ENCODE measurements around the gene GJB5. TPM values are rescaled to one million over a fixed set of nuclear protein-coding genes. Genes with fewer than 3 reads are reported as not detected.
"Not testable (repeated sequence)": the region's sequence is repeated elsewhere in the genome, so short reads cannot be mapped to it uniquely, and the experiment has no call there.

Gene GJB5
- total RNA-seq, 8 experiments from 2014 or later = 0.16 to 26.1 (median 0.53) TPM

DNA sequence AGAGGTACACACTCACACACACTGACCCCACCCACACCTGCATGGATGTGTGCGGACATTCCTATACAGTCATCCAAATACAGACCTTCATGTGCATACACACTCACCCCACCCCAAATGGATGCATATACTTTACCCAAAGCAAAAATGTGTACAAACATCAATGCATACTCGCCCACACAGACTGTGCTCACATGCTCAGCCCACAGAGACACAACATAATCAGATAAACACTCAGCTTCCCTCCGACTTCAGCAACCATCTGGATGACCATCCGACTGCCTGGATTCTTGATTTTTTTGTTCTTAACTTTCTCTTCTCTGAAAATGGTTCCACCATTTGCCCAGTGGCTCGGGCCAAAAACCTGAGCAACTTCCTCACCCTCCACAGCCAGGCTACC lies 24.4 kb upstream of the GJB5 start:
- peak in 3 of 8 experiments; percentile 52 to 93 (median 87) for ATAC-seq (replicated peaks in 6 of 8)
- H3K4me1 ChIP-seq (replicated peaks in 1 of 2) = peaks cover 7 to 13% of the 10 kb centered on the region in 2 donors
- WGBS, 10 experiments = 0 to 100% (median 79%) methylated on average over 1 to 5 of the region's 5 CpGs; no CpG with 5 or more reads in 1 of the 10 experiments

DNA sequence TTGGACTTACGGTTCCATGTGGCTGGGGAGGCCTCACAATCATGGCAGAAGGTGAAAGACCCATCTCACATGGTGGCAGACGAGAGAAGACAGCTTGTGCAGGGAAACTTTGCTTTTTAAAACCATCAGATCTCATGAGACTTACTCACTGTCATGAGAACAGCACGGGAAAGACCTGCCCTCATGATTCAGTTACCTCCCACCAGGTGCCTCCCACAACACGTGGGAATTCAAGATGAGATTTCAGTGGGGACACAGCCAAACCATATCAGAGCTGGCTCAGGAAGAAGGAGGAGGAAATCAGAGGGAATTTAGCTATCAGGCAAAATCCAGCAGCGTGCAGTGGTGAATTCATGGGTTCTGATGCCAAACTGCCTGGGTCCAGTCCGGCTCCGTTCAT lies 22.0 kb upstream of the GJB5 start:
- ATAC-seq (replicated peaks in 6 of 8); H3K4me3 ChIP-seq; H3K27ac ChIP-seq: not testable (repeated sequence)
- 20 to 86% (median 67%) methylated on average over 1 to 6 of the region's 7 CpGs; no CpG with 5 or more reads in 2 of the 10 experiments for WGBS, 10 experiments
- peaks cover 0 to 15% of the 10 kb centered on the region in 2 donors for H3K4me1 ChIP-seq (replicated peaks in 1 of 2)
- in situ Hi-C loops (cut with MboI; ENCODE audit: low pct_unique_long_range_greater_than_20kb in 2 of 9, low sequenced_read_pairs in 9 of 9, unreplicated experiment in 9 of 9) = loop anchor here in 4 of 9 experiments (25.0 kb wide), 2 partner anchors 571 to 1096 kb away; partner anchors contain the start of gene CSMD2 (in 1 of the 4)

More for the DNA sequence above, 24.4 kb upstream of the GJB5 start:
- no peak overlapping the region for H3K27ac ChIP-seq
- in situ Hi-C loops (cut with MboI; ENCODE audit: low pct_unique_long_range_greater_than_20kb in 2 of 9, low sequenced_read_pairs in 9 of 9, unreplicated experiment in 9 of 9) = loop anchor here in 4 of 9 experiments (25.0 kb wide), 2 partner anchors 568 to 1093 kb away; partner anchors contain the start of gene CSMD2 (in 1 of the 4)
- no peak overlapping the region for H3K4me3 ChIP-seq

DNA sequence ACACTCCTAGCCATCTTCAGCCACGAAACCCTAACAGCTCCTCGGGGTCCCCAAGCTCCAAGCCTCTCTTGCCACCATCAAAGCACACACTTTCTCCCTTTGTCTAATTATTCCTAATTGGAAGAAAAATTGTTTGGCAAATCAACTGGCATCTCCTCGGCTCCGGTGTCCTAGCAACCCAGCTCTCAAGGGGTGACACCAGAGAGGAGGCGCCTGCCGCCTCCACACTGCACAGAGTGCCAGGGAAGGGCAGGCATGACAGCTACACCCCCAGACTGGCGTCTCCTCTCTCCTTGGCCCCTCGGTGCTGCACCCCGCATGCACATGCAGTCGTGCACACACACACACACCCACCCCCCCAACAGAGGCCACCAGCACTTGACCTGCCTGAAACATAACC lies 18.2 kb upstream of the GJB5 start:
- in situ Hi-C loops (cut with MboI; ENCODE audit: low pct_unique_long_range_greater_than_20kb in 2 of 9, low sequenced_read_pairs in 9 of 9, unreplicated experiment in 9 of 9) = loop anchor here in 4 of 9 experiments (25.0 kb wide), 2 partner anchors 574 to 1099 kb away; partner anchors contain the start of gene CSMD2 (in 1 of the 4)
- ATAC-seq (replicated peaks in 6 of 8) = peak in 2 of 8 experiments; percentile 26 to 30
- peaks cover 0 to 28% of the 10 kb centered on the region in 2 donors for H3K4me1 ChIP-seq (replicated peaks in 1 of 2)
- 0 to 92% (median 75%) methylated on average over 1 to 9 of the region's 10 CpGs; no CpG with 5 or more reads in 2 of the 10 experiments for WGBS, 10 experiments
- H3K27ac ChIP-seq = no peak overlapping the region
- no peak overlapping the region for H3K4me3 ChIP-seq

DNA sequence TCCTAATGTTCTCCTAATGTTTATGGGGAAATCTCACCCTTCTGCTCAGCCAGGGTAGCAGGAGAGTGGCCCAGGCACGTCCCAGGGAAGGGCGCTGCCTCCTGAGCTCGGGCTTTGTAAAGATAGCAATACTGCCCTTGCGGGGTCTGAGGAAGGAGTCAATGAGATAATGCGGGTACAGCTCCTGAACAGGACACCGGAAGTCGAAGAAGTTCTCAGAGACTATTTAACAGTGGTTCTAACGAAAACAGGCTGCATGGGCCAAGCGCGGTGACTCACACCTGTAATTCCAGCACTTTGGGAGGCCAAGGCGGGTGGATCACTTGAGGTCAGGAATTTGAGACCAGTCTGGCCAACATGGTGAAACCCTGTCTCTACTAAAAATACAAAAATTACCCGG lies 17.6 kb upstream of the GJB5 start:
- WGBS, 10 experiments = 0 to 90% (median 85%) methylated on average over 1 to 12 of the region's 12 CpGs
- H3K4me1 ChIP-seq (replicated peaks in 1 of 2) = peaks cover 0 to 28% of the 10 kb centered on the region in 2 donors
- ATAC-seq (replicated peaks in 6 of 8); H3K27ac ChIP-seq; H3K4me3 ChIP-seq: not testable (repeated sequence)
- in situ Hi-C loops (cut with MboI; ENCODE audit: low pct_unique_long_range_greater_than_20kb in 2 of 9, low sequenced_read_pairs in 9 of 9, unreplicated experiment in 9 of 9) = loop anchor here in 4 of 9 experiments (25.0 kb wide), 2 partner anchors 575 to 1100 kb away; partner anchors contain the start of gene CSMD2 (in 1 of the 4)

DNA sequence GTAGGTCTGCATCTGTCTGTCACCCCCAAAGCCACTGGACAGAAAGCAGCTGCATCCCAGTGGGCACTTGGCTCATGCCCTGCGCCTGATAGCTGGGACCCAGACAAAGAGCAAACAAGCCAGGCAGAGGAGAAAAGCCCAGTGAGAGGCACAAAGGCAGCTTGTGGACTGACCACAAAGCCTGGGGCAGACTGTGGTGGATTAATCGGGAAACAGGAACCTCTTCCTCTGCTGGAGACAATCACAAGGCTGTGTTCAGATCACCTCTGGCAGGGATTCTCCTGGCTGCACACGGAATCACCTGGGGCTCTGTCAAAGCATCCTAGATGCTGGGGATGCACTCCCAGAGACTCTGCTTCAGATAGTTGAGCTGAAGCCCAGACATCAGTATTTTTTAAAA lies 15.2 kb upstream of the GJB5 start:
- peaks cover 0 to 28% of the 10 kb centered on the region in 2 donors for H3K4me1 ChIP-seq (replicated peaks in 1 of 2)
- no peak overlapping the region for H3K4me3 ChIP-seq
- H3K27ac ChIP-seq = no peak overlapping the region
- in situ Hi-C loops (cut with MboI; ENCODE audit: low pct_unique_long_range_greater_than_20kb in 2 of 9, low sequenced_read_pairs in 9 of 9, unreplicated experiment in 9 of 9) = loop anchor here in 4 of 9 experiments (25.0 kb wide), 2 partner anchors 577 to 1102 kb away; partner anchors contain the start of gene CSMD2 (in 1 of the 4)
- WGBS, 10 experiments = 0 to 77% (median 53%) methylated on average over 1 to 3 of the region's 3 CpGs; no CpG with 5 or more reads in 4 of the 10 experiments
- peak in 1 of 8 experiments; percentile 16 for ATAC-seq (replicated peaks in 6 of 8)

DNA sequence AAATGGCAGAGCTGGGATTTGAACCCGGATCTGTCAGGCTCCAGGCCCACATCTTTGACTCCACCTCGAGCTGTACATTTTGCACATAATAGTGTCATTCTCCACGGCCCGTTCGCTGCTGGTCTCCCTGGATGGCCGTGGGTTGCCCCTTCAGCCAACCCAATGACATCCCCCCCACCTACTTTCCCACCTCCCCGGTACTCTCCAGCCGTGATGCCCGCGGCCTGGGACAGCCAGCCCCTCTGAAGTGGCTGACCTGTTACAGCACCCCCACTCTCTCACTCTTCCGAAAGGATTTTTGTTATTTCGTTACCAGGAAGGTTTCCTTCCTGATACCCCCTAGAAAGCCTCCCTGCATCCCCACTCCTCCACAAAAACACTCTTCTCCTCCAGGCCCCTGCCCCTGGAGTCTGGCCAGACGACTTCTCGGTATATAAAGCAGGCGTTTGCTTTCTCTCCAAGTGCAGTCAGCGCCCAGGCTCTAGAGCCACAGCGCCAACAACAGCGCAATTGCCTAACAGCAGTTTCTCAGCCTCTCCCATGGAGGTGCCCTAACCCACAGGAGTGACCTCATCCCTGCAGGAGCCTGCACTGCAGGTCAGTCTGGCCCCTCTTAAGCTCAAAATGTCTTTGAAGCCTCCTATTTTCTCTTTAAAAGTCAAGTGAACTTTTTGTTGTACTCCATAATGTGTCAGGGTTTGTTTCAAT lies 14.5 kb upstream of the GJB5 start:
- Histone ChIP-seq H3K4me3 (no peak overlapping the region), H3K4me1 (replicated peaks in 1 of 2) (peaks cover 0 to 28% of the 10 kb centered on the region in 2 donors), H3K27ac (no peak overlapping the region)
- 0 to 100% (median 28%) methylated on average over 1 to 6 of the region's 18 CpGs; no CpG with 5 or more reads in 1 of the 10 experiments for WGBS, 10 experiments
- in situ Hi-C loops (cut with MboI; ENCODE audit: low pct_unique_long_range_greater_than_20kb in 2 of 9, low sequenced_read_pairs in 9 of 9, unreplicated experiment in 9 of 9) = loop anchor here in 4 of 9 experiments (25.0 kb wide), 2 partner anchors 578 to 1103 kb away; partner anchors contain the start of gene CSMD2 (in 1 of the 4)
- ATAC-seq (replicated peaks in 6 of 8) = peak in 7 of 8 experiments; percentile 10 to 78 (median 71)

DNA sequence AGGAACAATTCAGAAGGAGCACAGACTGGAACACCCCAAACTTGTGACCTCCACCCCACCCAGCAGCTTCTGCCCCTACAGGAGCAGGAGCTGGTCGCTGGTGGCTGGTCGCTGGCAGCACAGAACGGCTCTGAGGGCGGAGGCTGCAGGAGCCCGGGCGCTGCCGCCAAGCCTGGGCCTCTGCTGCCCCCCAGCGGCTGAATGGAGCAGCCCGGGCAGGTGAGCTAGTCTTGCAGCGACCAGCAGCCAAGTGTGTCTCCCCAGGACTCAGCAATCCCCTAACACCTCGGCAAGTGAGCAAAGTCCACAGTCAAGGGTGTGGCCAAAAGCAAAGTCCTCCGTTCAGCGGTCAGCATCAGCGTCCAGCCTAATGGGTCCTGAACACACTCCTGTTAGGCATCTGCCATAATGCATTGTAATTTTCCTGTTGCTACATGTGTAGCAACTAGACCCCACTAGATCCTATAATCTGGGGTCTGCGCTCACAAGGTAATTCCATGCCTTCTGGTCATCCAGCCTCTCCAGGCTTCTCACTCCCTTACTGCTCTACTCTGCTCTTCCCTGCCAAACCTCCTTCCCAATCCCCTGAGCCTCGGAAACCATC lies 12.1 kb upstream of the GJB5 start:
- in situ Hi-C loops (cut with MboI; ENCODE audit: low pct_unique_long_range_greater_than_20kb in 2 of 9, low sequenced_read_pairs in 9 of 9, unreplicated experiment in 9 of 9) = loop anchor here in 4 of 9 experiments (25.0 kb wide), 2 partner anchors 580 to 1105 kb away; partner anchors contain the start of gene CSMD2 (in 1 of the 4)
- peaks cover 0 to 13% of the 10 kb centered on the region in 2 donors for H3K4me1 ChIP-seq (replicated peaks in 1 of 2)
- WGBS, 10 experiments = 3 to 83% (median 34%) methylated on average over 1 to 7 of the region's 16 CpGs; no CpG with 5 or more reads in 3 of the 10 experiments
- H3K4me3 ChIP-seq = no peak overlapping the region
- peak; percentile 78 to 100 (median 93) for ATAC-seq (replicated peaks in 6 of 8)
- no peak overlapping the region for H3K27ac ChIP-seq

DNA sequence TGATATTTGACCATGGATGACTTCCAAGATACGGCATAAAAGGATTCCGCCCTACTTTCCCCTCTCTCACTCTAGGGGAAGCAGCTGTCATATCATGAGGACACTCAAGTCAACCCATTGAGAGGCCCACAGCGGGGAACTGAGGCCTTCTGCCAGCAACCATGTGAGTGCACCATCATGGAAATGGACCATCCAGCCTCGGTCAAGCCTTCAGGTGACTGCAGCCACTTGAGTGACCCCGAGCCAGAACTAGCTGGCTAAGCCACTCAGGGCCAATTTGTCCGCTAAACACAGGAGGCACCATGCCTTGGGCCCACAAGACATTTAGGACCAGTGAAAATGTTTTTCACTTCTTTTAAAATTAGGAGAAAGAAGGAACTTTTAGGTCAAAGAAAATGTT lies 11.1 kb upstream of the GJB5 start:
- Histone ChIP-seq H3K4me3 (no peak overlapping the region), H3K4me1 (replicated peaks in 1 of 2) (peaks cover 0 to 13% of the 10 kb centered on the region in 2 donors), H3K27ac (no peak overlapping the region)
- in situ Hi-C loops (cut with MboI; ENCODE audit: low pct_unique_long_range_greater_than_20kb in 2 of 9, low sequenced_read_pairs in 9 of 9, unreplicated experiment in 9 of 9) = loop anchor here in 4 of 9 experiments (25.0 kb wide), 2 partner anchors 581 to 1106 kb away; partner anchors contain the start of gene CSMD2 (in 1 of the 4)
- 20 to 100% (median 81%) methylated on average over 1 to 6 of the region's 6 CpGs; no CpG with 5 or more reads in 2 of the 10 experiments for WGBS, 10 experiments
- ATAC-seq (replicated peaks in 6 of 8) = no peak

DNA sequence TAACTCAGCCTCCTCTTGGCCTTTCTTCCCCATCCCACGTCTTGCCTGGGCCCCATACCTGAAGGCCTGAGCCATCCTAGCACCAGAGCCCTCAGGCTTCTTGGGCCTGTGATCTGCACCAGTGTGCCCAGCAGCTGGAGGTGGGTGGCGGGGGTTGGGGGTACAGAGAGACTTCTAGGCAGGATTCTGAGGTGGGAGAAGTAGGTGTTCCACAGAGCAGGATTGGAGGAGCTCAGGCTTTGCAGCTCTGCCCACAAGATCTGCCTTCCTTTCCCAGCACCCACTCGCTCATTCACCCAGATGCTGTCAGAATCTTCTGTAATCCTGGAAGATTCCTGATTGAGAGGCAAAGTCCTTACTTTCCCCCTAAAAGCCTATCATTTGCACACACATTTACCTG lies 10.0 kb upstream of the GJB5 start:
- Histone ChIP-seq H3K27ac (no peak overlapping the region), H3K4me1 (replicated peaks in 1 of 2) (peaks cover 0 to 5% of the 10 kb centered on the region in 2 donors), H3K4me3 (no peak overlapping the region)
- 71 to 100% (median 90%) methylated on average over 1 to 2 of the region's 3 CpGs; no CpG with 5 or more reads in 5 of the 10 experiments for WGBS, 10 experiments
- in situ Hi-C loops (cut with MboI; ENCODE audit: low pct_unique_long_range_greater_than_20kb in 2 of 9, low sequenced_read_pairs in 9 of 9, unreplicated experiment in 9 of 9) = loop anchor here in 4 of 9 experiments (25.0 kb wide), 2 partner anchors 583 to 1108 kb away; partner anchors contain the start of gene CSMD2 (in 1 of the 4)
- ATAC-seq (replicated peaks in 6 of 8) = no peak

DNA sequence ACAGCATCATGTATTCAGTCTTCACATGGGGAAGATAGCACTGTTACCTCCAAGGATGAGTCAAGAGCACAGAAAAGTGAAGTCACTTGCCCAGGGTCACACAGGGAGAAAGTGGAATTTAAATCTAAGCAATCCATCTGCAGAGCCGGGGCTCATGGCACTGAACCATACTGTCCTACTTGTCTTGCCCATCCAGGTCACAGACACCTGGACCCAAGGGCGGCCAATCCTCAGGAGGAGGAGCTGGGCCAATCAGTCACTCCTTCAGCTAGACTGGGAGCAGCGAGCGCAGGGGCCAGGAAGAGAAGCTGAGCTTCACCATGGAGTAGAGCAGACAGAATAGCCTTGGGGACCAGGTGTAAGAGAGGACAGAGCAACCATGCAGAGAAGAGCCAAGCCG lies 9.2 kb upstream of the GJB5 start:
- Histone ChIP-seq H3K4me3 (no peak overlapping the region), H3K27ac (no peak overlapping the region), H3K4me1 (replicated peaks in 1 of 2) (no peaks in the 10 kb centered on the region)
- in situ Hi-C loops (cut with MboI; ENCODE audit: low pct_unique_long_range_greater_than_20kb in 2 of 9, low sequenced_read_pairs in 9 of 9, unreplicated experiment in 9 of 9) = loop anchor here in 4 of 9 experiments (25.0 kb wide), 2 partner anchors 583 to 1108 kb away; partner anchors contain the start of gene CSMD2 (in 1 of the 4)
- ATAC-seq (replicated peaks in 6 of 8) = no peak
- WGBS, 10 experiments = 78 to 100% (median 89%) methylated on average over 1 to 4 of the region's 5 CpGs; no CpG with 5 or more reads in 4 of the 10 experiments

DNA sequence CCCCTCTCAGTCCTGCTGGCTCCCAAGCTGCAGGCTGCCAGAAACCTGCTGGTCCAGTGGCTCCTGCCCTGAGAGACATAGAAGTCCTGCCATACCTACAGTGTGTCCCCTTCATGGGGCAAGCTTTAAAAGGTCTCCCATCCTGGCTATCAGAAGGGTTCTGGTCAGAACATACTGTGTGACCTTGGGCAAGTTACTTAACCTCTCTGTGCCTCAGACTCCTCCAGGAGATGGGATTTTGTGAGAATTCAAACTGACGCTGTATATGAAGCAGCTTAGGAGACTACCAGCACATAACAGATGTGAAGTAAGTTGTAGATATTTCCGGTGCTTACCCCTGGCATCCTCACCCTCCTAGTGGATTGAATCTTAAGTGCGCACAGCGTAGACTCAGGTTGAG lies 8.7 kb upstream of the GJB5 start:
- H3K27ac ChIP-seq = no peak overlapping the region
- in situ Hi-C loops (cut with MboI; ENCODE audit: low pct_unique_long_range_greater_than_20kb in 2 of 9, low sequenced_read_pairs in 9 of 9, unreplicated experiment in 9 of 9) = loop anchor here in 4 of 9 experiments (25.0 kb wide), 2 partner anchors 584 to 1109 kb away; partner anchors contain the start of gene CSMD2 (in 1 of the 4)
- no peaks in the 10 kb centered on the region for H3K4me1 ChIP-seq (replicated peaks in 1 of 2)
- ATAC-seq (replicated peaks in 6 of 8) = no peak
- 64 to 94% (median 86%) methylated on average over 1 to 4 of the region's 4 CpGs; no CpG with 5 or more reads in 5 of the 10 experiments for WGBS, 10 experiments
- no peak overlapping the region for H3K4me3 ChIP-seq

All from motor neuron (in vitro differentiated cells).